ENCODE results near the gene DNAJC22.
"Not testable (repeated sequence)": the region's sequence is repeated elsewhere in the genome, so short reads cannot be mapped to it uniquely, and the experiment has no call there.

DNAJC22 gene

DNA sequence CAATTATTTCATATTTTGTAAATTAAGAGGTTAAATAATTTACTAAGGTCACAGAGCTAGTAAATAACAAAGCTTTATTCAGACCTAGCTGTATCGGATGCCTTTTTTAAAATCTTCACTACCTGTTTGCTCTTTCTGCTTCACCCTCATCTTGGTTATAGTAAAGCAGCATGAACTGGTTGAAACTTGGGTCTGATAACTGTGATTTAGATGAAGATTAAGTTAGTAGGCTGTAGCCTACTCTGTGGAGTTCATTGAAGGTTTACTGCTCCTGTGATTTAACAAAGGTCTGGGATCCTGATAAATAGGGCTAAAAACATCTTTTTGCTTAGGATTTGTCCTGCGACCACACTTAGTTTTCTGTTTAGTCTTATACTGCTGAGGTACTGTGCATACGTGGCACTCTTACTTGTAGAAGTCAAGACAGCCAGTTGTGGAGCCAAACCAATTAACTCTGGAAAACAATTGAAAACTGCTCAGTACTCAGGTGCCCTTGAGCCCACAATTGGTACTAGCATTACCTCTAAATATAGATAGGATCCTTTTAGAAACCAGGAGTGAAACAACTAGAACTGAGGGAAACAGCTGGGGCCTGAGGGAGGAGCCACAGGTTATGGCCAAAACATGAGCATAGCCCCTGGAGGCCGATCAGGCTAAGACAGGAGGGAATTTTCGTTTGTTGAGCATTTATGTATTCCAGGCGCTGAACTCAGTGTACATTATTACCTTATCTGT, 22.9 kb downstream of the DNAJC22 start:
- TF ChIP-seq, protein P1, sequence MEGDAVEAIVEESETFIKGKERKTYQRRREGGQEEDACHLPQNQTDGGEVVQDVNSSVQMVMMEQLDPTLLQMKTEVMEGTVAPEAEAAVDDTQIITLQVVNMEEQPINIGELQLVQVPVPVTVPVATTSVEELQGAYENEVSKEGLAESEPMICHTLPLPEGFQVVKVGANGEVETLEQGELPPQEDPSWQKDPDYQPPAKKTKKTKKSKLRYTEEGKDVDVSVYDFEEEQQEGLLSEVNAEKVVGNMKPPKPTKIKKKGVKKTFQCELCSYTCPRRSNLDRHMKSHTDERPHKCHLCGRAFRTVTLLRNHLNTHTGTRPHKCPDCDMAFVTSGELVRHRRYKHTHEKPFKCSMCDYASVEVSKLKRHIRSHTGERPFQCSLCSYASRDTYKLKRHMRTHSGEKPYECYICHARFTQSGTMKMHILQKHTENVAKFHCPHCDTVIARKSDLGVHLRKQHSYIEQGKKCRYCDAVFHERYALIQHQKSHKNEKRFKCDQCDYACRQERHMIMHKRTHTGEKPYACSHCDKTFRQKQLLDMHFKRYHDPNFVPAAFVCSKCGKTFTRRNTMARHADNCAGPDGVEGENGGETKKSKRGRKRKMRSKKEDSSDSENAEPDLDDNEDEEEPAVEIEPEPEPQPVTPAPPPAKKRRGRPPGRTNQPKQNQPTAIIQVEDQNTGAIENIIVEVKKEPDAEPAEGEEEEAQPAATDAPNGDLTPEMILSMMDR (IDR thresholded peaks at IDR 0.05; ENCODE audit: low read depth, low read length): peak; percentile 33; the same call in 1 of the 2 replicates
- peak overlapping the region; percentile 84 for H3K4me3 ChIP-seq (ENCODE audit: low read depth, low read length)

DNA sequence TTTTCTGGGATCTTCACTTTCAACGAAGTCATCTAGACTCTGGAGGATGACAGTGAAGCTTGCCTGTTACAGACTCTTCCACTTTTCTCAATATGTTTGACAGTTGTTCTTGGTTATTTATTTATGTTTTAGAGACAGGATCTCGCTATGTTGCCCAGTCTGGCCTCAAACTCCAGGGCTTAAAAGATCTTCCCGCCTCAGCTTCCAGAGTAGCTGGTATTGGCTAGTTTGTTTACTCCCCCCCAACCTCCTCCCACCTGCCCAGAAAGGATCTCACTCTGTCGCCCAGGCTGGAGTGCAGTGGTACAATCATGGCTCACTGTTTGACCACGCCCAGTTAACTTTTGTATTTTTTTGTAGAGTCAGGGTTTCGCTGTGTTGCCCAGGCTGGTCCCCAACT, 23.9 kb downstream of the DNAJC22 start:
- TF ChIP-seq, protein P1 (IDR thresholded peaks at IDR 0.05; ENCODE audit: low read depth, low read length): no peak

DNA sequence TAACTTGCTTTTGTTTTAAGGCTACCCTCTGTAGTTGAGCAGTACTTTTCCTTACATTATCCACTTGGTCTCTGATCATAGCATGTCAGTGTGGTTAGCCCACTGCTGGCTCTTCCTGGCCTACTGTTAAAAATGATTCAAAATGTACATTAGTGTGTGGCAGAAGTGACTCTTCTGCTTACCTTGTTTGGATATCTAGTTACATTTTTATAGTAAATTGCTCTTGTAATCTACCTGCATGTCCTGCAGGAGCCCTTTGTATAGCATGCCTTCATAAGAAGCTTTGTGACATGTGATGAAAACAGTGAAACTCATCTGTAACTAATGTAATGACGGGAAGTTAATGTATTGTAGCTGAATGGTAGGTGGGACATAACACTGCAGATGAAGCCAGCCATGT, 28.7 kb downstream of the DNAJC22 start:
- TF ChIP-seq, protein P1 (IDR thresholded peaks at IDR 0.05; ENCODE audit: low read depth, low read length): no peak
- H3K4me3 ChIP-seq (ENCODE audit: low read depth, low read length): no peak overlapping the region

More for the DNA sequence above, 23.9 kb downstream of the DNAJC22 start:
- H3K4me3 ChIP-seq (ENCODE audit: low read depth, low read length): no peak overlapping the region

DNA sequence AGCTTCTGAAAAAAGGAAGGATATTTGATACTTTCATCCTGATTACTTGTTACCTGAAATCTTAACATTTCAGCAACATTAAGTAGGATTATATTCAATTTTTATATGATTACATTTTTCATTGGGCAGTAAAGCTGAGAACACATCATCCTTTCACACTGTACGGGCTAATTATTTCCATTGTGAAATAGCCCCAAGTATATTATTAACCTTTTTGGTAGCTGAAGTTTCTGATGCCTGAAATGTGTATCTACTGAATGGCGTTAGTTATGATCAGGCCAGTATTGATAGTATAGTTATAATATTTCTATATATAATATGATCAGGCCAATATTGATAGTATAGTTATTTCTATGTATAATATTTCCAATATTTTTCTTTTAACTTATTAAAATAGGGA, 30.7 kb downstream of the DNAJC22 start:
- TF ChIP-seq, protein P1 (IDR thresholded peaks at IDR 0.05; ENCODE audit: low read depth, low read length): no peak
- H3K4me3 ChIP-seq (ENCODE audit: low read depth, low read length): no peak overlapping the region

DNA sequence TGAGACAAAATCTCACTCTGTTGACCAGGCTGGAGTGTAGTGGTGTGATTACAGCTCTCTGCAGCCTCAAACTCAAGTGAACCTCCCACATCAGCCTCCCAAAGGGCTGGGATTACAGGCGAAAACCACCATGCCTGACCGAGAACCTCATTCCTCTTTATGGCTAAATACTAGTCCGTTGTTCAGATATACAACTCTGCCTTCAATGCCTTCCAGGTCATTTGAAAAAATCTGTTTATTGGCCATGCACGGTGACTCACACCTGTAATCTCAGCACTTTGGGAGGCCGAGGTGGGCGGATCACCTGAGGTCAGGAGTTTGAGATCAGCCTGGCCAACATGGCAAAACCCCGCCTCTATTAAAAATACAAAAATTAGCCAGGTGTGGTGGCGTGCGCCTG, 33.5 kb downstream of the DNAJC22 start:
- H3K4me3 ChIP-seq (ENCODE audit: low read depth, low read length): not testable (repeated sequence)

DNA sequence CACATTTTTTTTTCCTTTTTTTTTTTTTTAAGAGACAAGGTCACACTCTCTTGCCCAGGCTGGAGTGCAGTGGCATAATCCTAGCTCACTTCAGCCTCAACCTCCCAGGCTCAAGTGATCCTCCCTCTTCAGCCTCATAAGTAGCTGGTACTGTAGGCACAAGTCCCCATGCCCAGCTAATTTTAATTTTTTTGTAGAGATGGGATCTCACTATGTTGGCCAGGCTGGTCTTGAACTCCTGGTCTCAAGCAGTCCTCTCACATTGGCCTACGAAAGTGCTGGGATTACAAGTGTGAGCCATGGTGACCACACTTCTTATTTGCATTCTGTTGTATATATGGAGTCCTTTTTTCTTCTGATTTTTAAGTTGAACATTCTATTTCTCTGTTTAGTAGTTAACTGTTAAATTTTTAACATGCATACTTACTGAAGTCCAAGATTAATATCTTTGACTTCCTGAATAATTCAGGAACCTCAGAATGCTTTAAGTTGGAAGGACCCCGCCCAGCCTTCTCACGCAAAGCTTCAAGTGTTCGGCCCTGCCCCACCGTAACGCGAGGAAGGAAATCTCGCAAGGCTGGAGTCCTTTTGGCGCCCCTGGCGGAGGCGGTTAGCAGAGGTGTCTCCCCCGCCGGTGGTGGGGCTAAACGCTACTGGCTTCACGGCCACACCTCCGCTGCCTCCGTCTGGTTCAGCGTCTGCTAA, 42.1 kb downstream of the DNAJC22 start:
- no peak overlapping the region for H3K4me3 ChIP-seq (ENCODE audit: low read depth, low read length)
- TF ChIP-seq, protein P1 (IDR thresholded peaks at IDR 0.05; ENCODE audit: low read depth, low read length): no peak

DNA sequence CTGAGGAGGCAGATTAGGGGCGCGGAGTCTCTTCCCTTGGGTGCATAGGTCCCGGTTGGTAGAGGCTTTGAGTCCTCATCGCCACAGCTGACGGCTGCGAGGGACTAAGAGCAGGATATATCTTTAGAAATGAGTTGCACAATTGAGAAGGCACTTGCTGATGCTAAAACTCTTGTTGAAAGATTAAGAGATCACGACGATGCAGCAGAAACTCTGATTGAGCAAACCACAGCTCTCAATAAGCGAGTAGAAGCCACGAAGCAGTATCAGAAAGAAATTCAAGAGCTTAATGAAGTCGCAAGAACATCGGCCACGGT, 42.7 kb downstream of the DNAJC22 start:
- no peak overlapping the region for H3K4me3 ChIP-seq (ENCODE audit: low read depth, low read length)
- TF ChIP-seq, protein P1 (IDR thresholded peaks at IDR 0.05; ENCODE audit: low read depth, low read length): no peak
